Type B pancreatic cell (in vitro differentiated cells): ENCODE data around the gene CDKN2B. TPM values are rescaled to one million over a fixed set of nuclear protein-coding genes. Genes with fewer than 3 reads are reported as not detected.
"Not testable (repeated sequence)": the region's sequence is repeated elsewhere in the genome, so short reads cannot be mapped to it uniquely, and the experiment has no call there.

ENCODE experiments used
- DNase-seq: peaks from one replicate; pipeline ENCODE4 v3.0.0; 2021; ENCODE audit warnings: mixed read lengths; ENCODE audit not compliant: unreplicated experiment; ENCODE audit errors: extremely low spot score
- H3K27ac Mint-ChIP-seq: 2 replicates; pipeline ENCODE4 v1.8.0; 2021; ENCODE audit warnings: mild to moderate bottlenecking, mixed read lengths
- H3K27me3 Mint-ChIP-seq: 2 replicates; pipeline ENCODE4 v1.8.0; 2021; ENCODE audit warnings: mixed read lengths
- H3K36me3 Mint-ChIP-seq: 2 replicates; pipeline ENCODE4 v1.8.0; 2021; ENCODE audit warnings: mixed read lengths
- H3K4me1 Mint-ChIP-seq: one replicate; pipeline ENCODE4 v1.8.0; 2021; ENCODE audit warnings: mixed read lengths; ENCODE audit not compliant: unreplicated experiment
- H3K4me3 Mint-ChIP-seq: 2 replicates; pipeline ENCODE4 v1.8.0; 2021; ENCODE audit warnings: mild to moderate bottlenecking, mixed read lengths
- H3K9me3 Mint-ChIP-seq: 2 replicates; pipeline ENCODE4 v1.8.0; 2021; ENCODE audit warnings: mixed read lengths
- total RNA-seq: library from RNA; stranded (reverse); gene quantifications from 2 replicates; pipeline ENCODE4 v1.2.1, GENCODE V29; 2021; ENCODE audit warnings: low replicate concordance
- TF ChIP-seq, protein P1 (sequence below): fragments of 200-600 bp; sonication (generic); conservative IDR thresholded peaks from 2 replicates; pipeline ENCODE4 v1.5.0; 2021; ENCODE audit warnings: antibody characterized with exemption, mild to moderate bottlenecking

CDKN2B gene
- total RNA-seq, 1 donor from 2014 or later: 18.4 TPM

DNA sequence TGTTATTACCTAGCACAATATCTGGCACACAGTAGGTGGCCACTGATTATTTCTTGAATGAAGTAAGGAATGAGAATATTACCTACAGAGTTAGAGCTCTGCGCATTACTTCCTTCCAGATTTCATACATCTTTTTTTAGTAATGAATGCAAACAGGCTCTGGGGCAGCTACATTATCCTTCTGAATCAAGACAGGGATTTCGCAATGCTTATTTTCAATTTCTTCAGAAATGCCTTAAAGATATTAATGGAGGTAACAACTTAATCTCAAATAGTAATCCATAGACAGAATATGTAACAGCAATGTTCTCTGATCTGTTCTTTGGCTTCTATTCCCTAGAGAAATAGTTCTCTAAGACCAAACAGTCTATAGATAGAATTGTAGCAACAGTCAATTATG is 47.5 kb downstream of the CDKN2B start:
- Mint-ChIP-seq H3K27ac (no peak overlapping the region), H3K4me3 (no peak overlapping the region), H3K9me3 (peaks cover 5% of the 10 kb centered on the region), H3K4me1 (no peaks in the 10 kb centered on the region), H3K36me3 (no peaks in the 10 kb centered on the region), H3K27me3 (peaks cover 77% of the 10 kb centered on the region)
- DNase-seq: no peak
- TF ChIP-seq, protein P1, sequence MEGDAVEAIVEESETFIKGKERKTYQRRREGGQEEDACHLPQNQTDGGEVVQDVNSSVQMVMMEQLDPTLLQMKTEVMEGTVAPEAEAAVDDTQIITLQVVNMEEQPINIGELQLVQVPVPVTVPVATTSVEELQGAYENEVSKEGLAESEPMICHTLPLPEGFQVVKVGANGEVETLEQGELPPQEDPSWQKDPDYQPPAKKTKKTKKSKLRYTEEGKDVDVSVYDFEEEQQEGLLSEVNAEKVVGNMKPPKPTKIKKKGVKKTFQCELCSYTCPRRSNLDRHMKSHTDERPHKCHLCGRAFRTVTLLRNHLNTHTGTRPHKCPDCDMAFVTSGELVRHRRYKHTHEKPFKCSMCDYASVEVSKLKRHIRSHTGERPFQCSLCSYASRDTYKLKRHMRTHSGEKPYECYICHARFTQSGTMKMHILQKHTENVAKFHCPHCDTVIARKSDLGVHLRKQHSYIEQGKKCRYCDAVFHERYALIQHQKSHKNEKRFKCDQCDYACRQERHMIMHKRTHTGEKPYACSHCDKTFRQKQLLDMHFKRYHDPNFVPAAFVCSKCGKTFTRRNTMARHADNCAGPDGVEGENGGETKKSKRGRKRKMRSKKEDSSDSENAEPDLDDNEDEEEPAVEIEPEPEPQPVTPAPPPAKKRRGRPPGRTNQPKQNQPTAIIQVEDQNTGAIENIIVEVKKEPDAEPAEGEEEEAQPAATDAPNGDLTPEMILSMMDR: no peak

DNA sequence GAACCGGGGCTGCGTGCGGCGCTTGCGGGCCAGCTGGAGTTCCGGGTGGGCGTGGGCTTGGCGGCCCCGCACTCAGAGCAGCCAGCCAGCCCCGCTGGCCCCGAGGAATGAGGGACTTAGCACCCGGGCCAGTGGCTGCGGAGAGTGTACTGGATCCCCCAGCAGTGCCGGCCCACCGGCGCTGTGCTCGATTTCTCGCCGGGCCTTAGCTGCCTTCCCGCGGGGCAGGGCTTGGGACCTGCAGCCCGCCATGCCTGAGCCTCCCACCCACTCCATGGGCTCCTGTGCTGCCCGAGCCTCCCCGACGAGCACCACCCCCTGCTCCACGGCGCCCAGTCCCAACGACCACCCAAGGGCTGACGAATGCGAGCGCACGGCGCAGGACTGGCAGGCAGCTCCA is 49.8 kb downstream of the CDKN2B start:
- H3K4me1 Mint-ChIP-seq, H3K27ac Mint-ChIP-seq, H3K4me3 Mint-ChIP-seq, H3K9me3 Mint-ChIP-seq, H3K36me3 Mint-ChIP-seq, DNase-seq: not testable (repeated sequence)
- peaks cover 55% of the 10 kb centered on the region for H3K27me3 Mint-ChIP-seq

DNA sequence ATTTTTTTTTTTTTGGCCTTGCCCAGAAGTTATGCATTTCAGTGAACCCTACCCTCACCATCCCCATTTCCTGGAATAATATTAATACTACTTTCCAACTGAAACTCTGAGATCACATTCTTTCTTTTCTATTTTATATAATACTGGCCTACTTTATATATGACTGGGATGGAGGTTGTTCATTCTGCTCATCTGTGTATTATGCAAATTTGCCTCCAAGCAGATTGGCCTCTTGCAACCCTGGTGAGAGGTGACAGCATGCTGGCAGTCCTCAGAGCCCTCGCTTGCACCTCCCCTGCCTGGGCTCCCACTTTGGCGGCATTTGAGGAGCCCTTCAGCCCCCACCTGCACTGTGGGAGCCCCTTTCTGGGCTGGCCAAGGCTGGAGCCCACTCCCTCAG is 50.3 kb downstream of the CDKN2B start:
- H3K27ac Mint-ChIP-seq: no peak overlapping the region
- no peaks in the 10 kb centered on the region for H3K4me1 Mint-ChIP-seq
- TF ChIP-seq, protein P1: no peak
- H3K9me3 Mint-ChIP-seq: peaks cover 5% of the 10 kb centered on the region
- H3K4me3 Mint-ChIP-seq: no peak overlapping the region
- H3K36me3 Mint-ChIP-seq: no peaks in the 10 kb centered on the region
- H3K27me3 Mint-ChIP-seq: peaks cover 53% of the 10 kb centered on the region
- DNase-seq: no peak

Other genes with a start within 250 kb of the CDKN2B start
- gene MTAP, start 206.7 kb downstream of the CDKN2B start, total RNA-seq: 73.4 and 77.4 TPM in 2 replicates
- gene CDKN2A, start 14.9 kb downstream of the CDKN2B start, total RNA-seq: 1.8 and 9.0 TPM in 2 replicates
- 0.58 and 1.5 TPM in 2 replicates for gene CDKN2B-AS1, start 14.5 kb downstream of the CDKN2B start, total RNA-seq